Measurements from ENCODE around the gene CSNK1D. TPM values are rescaled to one million over a fixed set of nuclear protein-coding genes. Genes with fewer than 3 reads are reported as not detected.

The CSNK1D gene
- 191 to 263 TPM (median 245 TPM) in 5 replicates for total RNA-seq (2022; extraction: Qiagen RNA extraction)

DNA sequence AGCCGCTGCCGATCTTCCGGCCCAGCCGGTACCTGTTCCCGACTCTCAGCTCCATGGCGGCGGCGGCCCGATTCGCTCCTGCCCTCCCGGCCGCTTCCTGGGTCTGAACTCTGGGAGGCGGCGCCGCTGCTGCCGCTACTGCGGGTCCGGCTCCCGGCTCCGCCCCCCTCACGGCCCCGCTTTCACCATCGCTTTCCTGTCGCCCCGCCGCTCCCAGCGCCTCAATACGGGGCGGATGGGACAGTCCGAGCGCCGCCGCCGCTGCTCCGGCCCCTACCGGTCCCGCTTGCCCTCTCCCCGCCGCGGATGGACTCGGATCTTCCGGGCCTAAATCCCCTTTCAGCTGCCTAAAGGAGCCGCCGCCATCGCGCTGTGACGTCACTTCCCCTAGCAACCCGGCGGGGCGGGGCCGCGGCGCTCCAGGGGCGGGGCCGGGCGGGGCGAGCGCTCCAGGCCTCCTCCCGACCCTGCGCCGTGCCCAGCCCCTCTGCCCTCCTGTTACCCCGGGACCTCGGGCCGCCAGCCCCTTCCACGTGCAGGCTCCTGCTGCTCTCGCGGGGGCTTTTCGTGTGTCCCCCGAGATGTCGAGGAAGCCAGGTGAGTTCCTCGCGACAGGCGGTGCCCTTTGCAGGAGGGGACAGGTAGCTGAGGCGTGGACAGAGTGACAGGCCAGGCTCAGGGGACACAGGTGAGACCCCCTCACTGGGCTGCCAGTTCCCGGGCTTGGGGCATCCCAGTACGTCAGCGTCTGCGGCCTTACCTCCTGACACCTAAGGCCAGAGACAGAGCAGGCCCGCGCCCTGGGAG is at the start of gene CSNK1D:
CSNK1D (minus strand) TSS at position 374 of the 807 bp plus-strand sequence; CDS start at position 55, 319 bp downstream.

GRCh38 chr17:82317394-82318168 is 44.1 kb upstream of the CSNK1D start, which contains the start of gene CD7:
Gene CD7 (minus strand): TSS chr17:82317608. CDS start chr17:82317495, 113 bp downstream.

DNA sequence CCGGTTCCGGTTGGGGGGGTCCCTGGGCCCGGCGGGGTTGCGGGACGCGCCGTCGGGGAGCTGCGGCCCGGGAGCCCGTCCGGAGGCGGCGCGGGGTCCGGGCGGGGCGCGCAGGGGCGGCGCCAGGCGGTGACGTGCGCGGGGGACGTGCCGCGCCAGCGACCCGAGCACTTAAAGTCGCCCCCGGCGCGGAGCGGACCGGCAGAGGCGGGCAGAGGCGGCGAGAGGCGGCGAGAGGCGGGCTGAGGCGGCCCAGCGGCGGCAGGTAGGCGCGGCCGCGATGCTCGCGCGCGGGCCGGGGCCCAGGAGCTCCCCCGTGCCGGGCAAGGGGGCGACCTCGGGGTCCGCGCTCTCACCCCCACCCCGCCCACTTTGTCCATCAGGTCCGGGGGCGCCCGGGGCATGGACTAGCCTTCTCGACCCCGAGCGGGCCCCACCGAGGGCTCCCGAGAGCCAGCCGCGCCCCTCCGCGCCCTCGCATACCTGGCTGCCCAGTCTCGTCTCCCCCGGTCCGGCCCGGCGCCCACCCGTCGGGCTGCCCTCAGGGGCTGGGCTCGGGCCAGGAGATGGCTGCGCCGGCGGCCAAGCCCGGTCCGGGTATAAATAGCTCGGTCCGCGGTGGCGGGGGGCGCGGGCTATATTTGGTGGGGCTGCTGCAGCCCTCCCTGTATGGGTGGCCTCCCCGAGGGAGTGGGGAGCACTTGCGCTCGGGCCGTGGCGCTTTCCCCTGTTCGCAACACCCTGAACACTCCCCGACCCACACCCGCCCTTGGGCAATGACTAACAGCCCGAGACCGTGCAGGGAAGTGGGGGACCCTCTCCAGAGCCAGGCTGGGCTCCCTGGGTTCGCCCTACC is 44.4 kb downstream of the CSNK1D start, which contains the start of gene SLC16A3:
SLC16A3 (plus strand) TSS at position 201 of the 856 bp plus-strand sequence. CDS start 6,967 bp downstream, outside the sequence.

GRCh38 chr17:82212331-82213250 is 60.9 kb downstream of the CSNK1D start, which contains the start of gene CCDC57:
Gene CCDC57 (minus strand): TSS chr17:82212842. CDS start chr17:82201944, 10,898 bp downstream.

Other genes starting within 250 kb of the CSNK1D start
- 26.3 to 41.3 TPM (median 39.9 TPM) in 5 replicates for gene RAC3, start 242.0 kb downstream of the CSNK1D start, total RNA-seq (2022; extraction: Qiagen RNA extraction)
- 67.6 to 94.3 TPM (median 88.7 TPM) in 5 replicates for gene DCXR, start 236.0 kb downstream of the CSNK1D start, total RNA-seq (2022; extraction: Qiagen RNA extraction)
- gene RFNG, start 221.9 kb downstream of the CSNK1D start, total RNA-seq (2022; extraction: Qiagen RNA extraction) = 16.9 to 23.8 TPM (median 22.2 TPM) in 5 replicates
- 98.9 to 142 TPM (median 133 TPM) in 5 replicates for gene GPS1, start 221.8 kb downstream of the CSNK1D start, total RNA-seq (2022; extraction: Qiagen RNA extraction)
- gene DUS1L, start 207.9 kb downstream of the CSNK1D start, total RNA-seq (2022; extraction: Qiagen RNA extraction) = 71.1 to 133 TPM (median 117 TPM) in 5 replicates
- 86.5 to 156 TPM (median 150 TPM) in 5 replicates for gene FASN, start 175.5 kb downstream of the CSNK1D start, total RNA-seq (2022; extraction: Qiagen RNA extraction)
- gene CCDC57, start 60.9 kb downstream of the CSNK1D start, total RNA-seq (2022; extraction: Qiagen RNA extraction) = 16.5 to 28.0 TPM (median 23.8 TPM) in 5 replicates
- 122 to 172 TPM (median 152 TPM) in 5 replicates for gene SLC16A3, start 44.7 kb downstream of the CSNK1D start, total RNA-seq (2022; extraction: Qiagen RNA extraction)
- gene CD7, start 43.9 kb upstream of the CSNK1D start, total RNA-seq (2022; extraction: Qiagen RNA extraction) = 0.08 to 0.22 TPM (median 0.15 TPM) in 5 replicates
- gene SECTM1, start 60.1 kb upstream of the CSNK1D start, total RNA-seq (2022; extraction: Qiagen RNA extraction) = 1.3 to 2.5 TPM (median 2.3 TPM) in 5 replicates
- 0.26 to 0.53 TPM (median 0.37 TPM) in 5 replicates for gene TEX19, start 85.5 kb upstream of the CSNK1D start, total RNA-seq (2022; extraction: Qiagen RNA extraction)
- gene UTS2R, start 98.1 kb upstream of the CSNK1D start, total RNA-seq (2022; extraction: Qiagen RNA extraction) = 0.06 TPM in 2 of 5 replicates, not detected in the others
- gene HEXD, start 144.6 kb upstream of the CSNK1D start, total RNA-seq (2022; extraction: Qiagen RNA extraction) = 10.1 to 14.1 TPM (median 13.0 TPM) in 5 replicates
- gene OGFOD3, start 144.9 kb upstream of the CSNK1D start, total RNA-seq (2022; extraction: Qiagen RNA extraction) = 18.0 to 26.1 TPM (median 23.2 TPM) in 5 replicates
- gene CYBC1, start 177.1 kb upstream of the CSNK1D start, total RNA-seq (2022; extraction: Qiagen RNA extraction) = 45.9 to 65.3 TPM (median 58.7 TPM) in 5 replicates
- gene NARF, start 185.0 kb upstream of the CSNK1D start, total RNA-seq (2022; extraction: Qiagen RNA extraction) = 45.1 to 52.5 TPM (median 49.4 TPM) in 5 replicates
- gene FOXK2, start 246.0 kb upstream of the CSNK1D start, total RNA-seq (2022; extraction: Qiagen RNA extraction) = 41.7 to 62.8 TPM (median 60.0 TPM) in 5 replicates

All from A549 treated with dexamethasone at 1 μM for 4 hours (cell line).